KOPT-K1 (cell line): ENCODE data around the gene ORM2.
A peak's percentile ranks its signal among the peaks of the same experiment; 100 is the strongest.

Experiments used
- H3K27ac ChIP-seq: fragments of 200-600 bp; sonication (generic); 2 replicates; pipeline ENCODE4 v1.5.1; 2016; ENCODE audit warnings: antibody characterized with exemption, mild to moderate bottlenecking, low read depth, low read length; ENCODE audit not compliant: poor library complexity, severe bottlenecking
- H3K36me3 ChIP-seq: fragments of 200-600 bp; sonication (generic); 2 replicates; pipeline ENCODE4 v1.5.1; 2017; ENCODE audit warnings: antibody characterized with exemption, mild to moderate bottlenecking, low read length, moderate library complexity; ENCODE audit not compliant: insufficient read depth
- H3K9me3 ChIP-seq: fragments of 200-600 bp; sonication (generic); 2 replicates; pipeline ENCODE4 v1.5.1; 2017; ENCODE audit warnings: antibody characterized with exemption, low read length, mild to moderate bottlenecking; ENCODE audit not compliant: insufficient read depth, poor library complexity, severe bottlenecking

The ORM2 gene

GRCh38 chr9:114361542-114361941 is 31.9 kb downstream of the ORM2 start:
- Histone ChIP-seq H3K36me3 (peaks cover 99% of the 10 kb centered on the region), H3K27ac (no peak overlapping the region), H3K9me3 (no peaks in the 10 kb centered on the region)

- Histone ChIP-seq H3K9me3 (no peaks in the 10 kb centered on the region), H3K27ac (no peak overlapping the region), H3K36me3 (peaks cover 99% of the 10 kb centered on the region)
Measured at GRCh38 chr9:114362394-114362793, 32.7 kb downstream of the ORM2 start.

- Histone ChIP-seq H3K36me3 (peaks cover 99% of the 10 kb centered on the region), H3K9me3 (no peaks in the 10 kb centered on the region), H3K27ac (peak overlapping the region; percentile 16)
Measured at GRCh38 chr9:114363424-114363823, 33.8 kb downstream of the ORM2 start.

- no peaks in the 10 kb centered on the region for H3K9me3 ChIP-seq
- no peak overlapping the region for H3K27ac ChIP-seq
- H3K36me3 ChIP-seq = peaks cover 98% of the 10 kb centered on the region
Measured at GRCh38 chr9:114364134-114365041, 34.7 kb downstream of the ORM2 start.

- H3K9me3 ChIP-seq = no peaks in the 10 kb centered on the region
- peaks cover 98% of the 10 kb centered on the region for H3K36me3 ChIP-seq
- no peak overlapping the region for H3K27ac ChIP-seq
Measured at GRCh38 chr9:114365194-114365593, 35.5 kb downstream of the ORM2 start.

GRCh38 chr9:114366334-114367128 is 36.9 kb downstream of the ORM2 start:
- Histone ChIP-seq H3K36me3 (peaks cover 98% of the 10 kb centered on the region), H3K27ac (peak overlapping the region; percentile 50), H3K9me3 (no peaks in the 10 kb centered on the region)

GRCh38 chr9:114367366-114367765 is 37.7 kb downstream of the ORM2 start:
- H3K27ac ChIP-seq = peak overlapping the region; percentile 50
- H3K9me3 ChIP-seq = no peaks in the 10 kb centered on the region
- peaks cover 93% of the 10 kb centered on the region for H3K36me3 ChIP-seq

GRCh38 chr9:114367772-114368569 is 38.3 kb downstream of the ORM2 start:
- peaks cover 87% of the 10 kb centered on the region for H3K36me3 ChIP-seq
- H3K27ac ChIP-seq = peak overlapping the region; percentile 50
- no peaks in the 10 kb centered on the region for H3K9me3 ChIP-seq

- no peaks in the 10 kb centered on the region for H3K9me3 ChIP-seq
- peaks cover 83% of the 10 kb centered on the region for H3K36me3 ChIP-seq
- peak overlapping the region; percentile 97 for H3K27ac ChIP-seq
Measured at GRCh38 chr9:114369216-114370130, 39.8 kb downstream of the ORM2 start.

- no peaks in the 10 kb centered on the region for H3K9me3 ChIP-seq
- H3K36me3 ChIP-seq = peaks cover 84% of the 10 kb centered on the region
- H3K27ac ChIP-seq = peak overlapping the region; percentile 97
Measured at GRCh38 chr9:114370251-114370967, 40.7 kb downstream of the ORM2 start.

GRCh38 chr9:114370968-114371320 is 41.3 kb downstream of the ORM2 start:
- no peaks in the 10 kb centered on the region for H3K9me3 ChIP-seq
- peaks cover 82% of the 10 kb centered on the region for H3K36me3 ChIP-seq
- H3K27ac ChIP-seq = peak overlapping the region; percentile 97

- Histone ChIP-seq H3K27ac (peak overlapping the region; percentile 97), H3K36me3 (peaks cover 80% of the 10 kb centered on the region)
Measured at GRCh38 chr9:114371343-114371944, 41.8 kb downstream of the ORM2 start.

More at GRCh38 chr9:114371343-114371944, 41.8 kb downstream of the ORM2 start:
- no peaks in the 10 kb centered on the region for H3K9me3 ChIP-seq
